Immature natural killer cell (primary cell): ENCODE measurements around the gene FCGR1A. TPM values are rescaled to one million over a fixed set of nuclear protein-coding genes. Genes with fewer than 3 reads are reported as not detected.
"Not testable (repeated sequence)": the region's sequence is repeated elsewhere in the genome, so short reads cannot be mapped to it uniquely, and the experiment has no call there.

ENCODE experiments used
- DNase-seq, 3 donors: peaks; one replicate each; pipeline ENCODE4 v3.0.0; 2022; ENCODE audit warnings: mixed read lengths in 1 of 3
- H3K27ac Mint-ChIP-seq, 6 donors: one replicate each; pipeline ENCODE4 v1.8.0; 2020; ENCODE audit warnings: mixed read lengths in 6 of 6, mild to moderate bottlenecking in 5 of 6, inconsistent platforms in 4 of 6, moderate library complexity in 3 of 6
- H3K27me3 Mint-ChIP-seq, 3 donors: one replicate each; pipeline ENCODE4 v1.8.0; 2020 to 2021; ENCODE audit warnings: low read depth in 3 of 3, mild to moderate bottlenecking in 3 of 3, mixed read lengths in 3 of 3, moderate library complexity in 3 of 3, inconsistent platforms in 1 of 3
- H3K36me3 Mint-ChIP-seq, 3 donors: one replicate each; pipeline ENCODE4 v1.8.0; 2020; ENCODE audit warnings: mixed read lengths in 3 of 3, inconsistent platforms in 2 of 3, mild to moderate bottlenecking in 2 of 3
- H3K4me1 Mint-ChIP-seq, 2 donors: one replicate each; pipeline ENCODE4 v1.8.0; 2020; ENCODE audit warnings: inconsistent platforms in 2 of 2, mild to moderate bottlenecking in 2 of 2, mixed read lengths in 2 of 2, moderate library complexity in 1 of 2
- H3K4me3 Mint-ChIP-seq, 5 donors: one replicate each; pipeline ENCODE4 v1.8.0; 2020; ENCODE audit warnings: mild to moderate bottlenecking in 5 of 5, mixed read lengths in 5 of 5, inconsistent platforms in 3 of 5, moderate library complexity in 3 of 5
- H3K9me3 Mint-ChIP-seq, 6 donors: one replicate each; pipeline ENCODE4 v1.8.0; 2020; ENCODE audit warnings: mild to moderate bottlenecking in 6 of 6, mixed read lengths in 6 of 6, inconsistent platforms in 4 of 6, moderate library complexity in 3 of 6
- polyA plus RNA-seq, 3 donors: library from polyadenylated mRNA; unstranded; fragments of 300-500 nt; fragmentation: Illumina TruSeq; gene quantifications; one replicate each; pipeline ENCODE4 v1.2.3, GENCODE V29; 2021

The FCGR1A gene
- polyA plus RNA-seq, 3 donors from 2014 or later: not detected

- H3K27me3 Mint-ChIP-seq, H3K4me1 Mint-ChIP-seq, H3K9me3 Mint-ChIP-seq, H3K36me3 Mint-ChIP-seq: not testable (repeated sequence)
- H3K4me3 Mint-ChIP-seq: peak overlapping the region in 1 of 5 donors; percentile 69
- peak overlapping the region in 1 of 6 donors; percentile 87 for H3K27ac Mint-ChIP-seq
- DNase-seq: peak; percentile 72 to 80 (median 80)
Observed at GRCh38 chr1:149792912-149793515, 10.5 kb downstream of the FCGR1A start.

DNA sequence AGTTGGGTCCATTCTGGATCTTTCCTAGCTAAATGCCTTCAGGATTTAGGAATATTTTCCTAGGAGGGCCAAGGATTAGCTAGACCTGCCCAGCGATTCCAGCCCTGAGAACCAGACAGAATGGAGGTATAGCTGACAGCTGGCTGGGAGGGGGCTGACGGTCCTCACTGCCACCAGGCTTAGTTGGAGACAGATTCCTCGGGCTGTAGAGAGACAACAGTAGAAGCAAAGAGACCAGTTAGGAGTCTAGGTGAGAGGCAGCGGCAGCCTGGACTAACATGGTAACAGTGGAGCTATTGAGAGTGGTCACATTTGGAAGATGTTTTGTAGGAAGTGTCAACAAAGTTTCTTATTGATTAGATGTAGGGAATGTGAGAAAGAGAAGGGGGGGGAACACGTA, 11.4 kb downstream of the FCGR1A start:
- DNase-seq, H3K36me3 Mint-ChIP-seq, H3K9me3 Mint-ChIP-seq, H3K27me3 Mint-ChIP-seq, H3K4me3 Mint-ChIP-seq, H3K4me1 Mint-ChIP-seq, H3K27ac Mint-ChIP-seq: not testable (repeated sequence)

- not testable (repeated sequence) for DNase-seq
Observed at GRCh38 chr1:149801628-149802027, 19.1 kb downstream of the FCGR1A start.

DNA sequence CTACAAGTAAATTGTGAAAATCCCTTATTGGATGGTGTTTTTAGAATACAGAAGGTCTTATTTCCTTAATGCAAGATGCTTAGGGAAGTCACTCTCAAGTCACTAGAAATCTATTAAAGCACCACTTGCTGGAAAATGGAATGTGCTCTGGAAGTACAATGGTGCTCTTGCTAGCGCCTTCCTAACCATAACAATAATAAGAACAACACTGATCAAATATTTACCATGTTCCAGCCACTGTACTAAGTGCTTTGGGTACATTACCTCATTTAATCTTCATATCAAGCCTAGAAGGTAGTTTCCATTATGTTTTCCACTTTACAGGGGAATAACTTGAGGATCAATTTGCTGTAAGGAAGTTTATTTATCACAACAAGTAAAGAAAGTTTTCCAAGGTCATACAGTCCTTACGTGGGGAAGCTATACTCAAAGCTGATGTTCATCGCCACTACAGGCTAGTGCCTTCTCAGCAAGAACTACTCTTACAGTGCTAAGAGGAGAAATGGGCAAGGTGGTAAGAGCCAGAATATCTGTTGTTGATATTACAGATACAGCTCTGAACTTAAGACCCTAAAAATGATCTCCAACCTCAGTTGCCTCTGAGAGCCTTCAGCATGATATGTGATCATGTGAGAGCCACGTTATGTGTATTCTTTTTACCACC, 22.1 kb downstream of the FCGR1A start:
- DNase-seq, H3K36me3 Mint-ChIP-seq, H3K27me3 Mint-ChIP-seq, H3K27ac Mint-ChIP-seq, H3K9me3 Mint-ChIP-seq, H3K4me1 Mint-ChIP-seq, H3K4me3 Mint-ChIP-seq: not testable (repeated sequence)

More at GRCh38 chr1:149801628-149802027, 19.1 kb downstream of the FCGR1A start:
- not testable (repeated sequence) for H3K4me3 Mint-ChIP-seq, H3K36me3 Mint-ChIP-seq, H3K4me1 Mint-ChIP-seq, H3K27me3 Mint-ChIP-seq, H3K27ac Mint-ChIP-seq, H3K9me3 Mint-ChIP-seq

DNA sequence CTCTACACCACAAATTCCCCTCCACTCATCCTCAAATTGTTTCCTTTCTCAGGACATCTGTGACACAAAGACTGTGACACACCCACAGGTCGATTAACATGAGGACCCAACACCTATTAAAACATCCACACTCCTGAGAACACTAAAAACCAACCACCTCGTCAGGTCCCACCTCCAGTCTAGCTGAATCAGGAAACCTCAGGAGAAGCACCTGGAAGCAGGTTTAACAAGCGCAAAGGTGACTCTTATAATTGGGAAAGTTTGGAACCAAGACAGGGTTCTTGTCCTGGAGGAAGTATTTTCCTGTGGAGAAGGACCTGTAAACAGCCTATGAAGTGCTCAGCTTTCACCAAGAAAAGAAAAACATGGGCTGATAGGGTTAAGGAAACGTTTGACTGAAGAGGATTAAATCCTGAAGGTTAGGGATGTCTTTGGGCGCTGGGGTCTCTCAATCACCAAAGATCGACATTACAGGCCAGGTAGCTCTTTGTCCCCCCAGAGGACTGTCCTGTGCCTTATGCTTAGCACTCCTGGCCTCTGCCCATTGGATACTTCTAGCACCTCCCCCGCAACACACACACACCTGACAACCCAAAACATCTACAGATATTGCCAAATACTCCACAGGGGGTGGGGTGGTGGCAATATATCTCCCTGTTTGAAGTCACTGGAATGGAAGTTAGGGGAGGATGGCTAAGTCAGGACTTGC, 28.4 kb downstream of the FCGR1A start:
- H3K4me1 Mint-ChIP-seq: peaks cover 10 to 15% of the 10 kb centered on the region in 2 donors
- peak overlapping the region in 3 of 6 donors; percentile 17 to 97 (median 40) for H3K27ac Mint-ChIP-seq
- not testable (repeated sequence) for DNase-seq, H3K36me3 Mint-ChIP-seq, H3K27me3 Mint-ChIP-seq, H3K9me3 Mint-ChIP-seq
- H3K4me3 Mint-ChIP-seq: peak overlapping the region in 3 of 5 donors; percentile 22 to 50 (median 33)

DNA sequence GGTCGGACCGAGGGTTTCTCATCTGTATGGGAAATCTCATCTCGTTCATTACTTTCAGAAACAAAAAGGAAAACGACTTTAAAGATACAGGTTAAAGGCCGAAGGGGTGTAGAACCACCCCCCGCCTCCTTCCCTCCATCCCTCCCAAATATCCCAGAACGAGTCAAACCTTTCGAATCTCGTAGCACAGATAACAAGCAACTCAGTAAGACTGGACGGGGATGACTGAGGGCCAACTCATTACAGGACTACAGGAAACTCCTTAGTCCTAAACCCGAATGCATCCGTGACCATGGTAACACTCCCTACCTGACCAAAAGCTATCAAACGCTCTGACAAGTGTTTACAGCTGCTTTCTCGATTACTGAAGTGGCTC, 29.0 kb downstream of the FCGR1A start:
- DNase-seq, H3K9me3 Mint-ChIP-seq, H3K36me3 Mint-ChIP-seq, H3K27me3 Mint-ChIP-seq: not testable (repeated sequence)
- Mint-ChIP-seq H3K27ac (peak overlapping the region; percentile 25 to 97 (median 80)), H3K4me1 (peaks cover 10 to 15% of the 10 kb centered on the region in 2 donors), H3K4me3 (peak overlapping the region; percentile 94 to 98 (median 96))

GRCh38 chr1:149811890-149812829, 29.7 kb downstream of the FCGR1A start:
- H3K36me3 Mint-ChIP-seq, H3K27me3 Mint-ChIP-seq, H3K9me3 Mint-ChIP-seq: not testable (repeated sequence)
- peak overlapping the region; percentile 94 to 98 (median 96) for H3K4me3 Mint-ChIP-seq
- DNase-seq: peak; percentile 87 to 91 (median 89)
- H3K27ac Mint-ChIP-seq: peak overlapping the region; percentile 95 to 99 (median 98)
- peaks cover 10 to 15% of the 10 kb centered on the region in 2 donors for H3K4me1 Mint-ChIP-seq

DNA sequence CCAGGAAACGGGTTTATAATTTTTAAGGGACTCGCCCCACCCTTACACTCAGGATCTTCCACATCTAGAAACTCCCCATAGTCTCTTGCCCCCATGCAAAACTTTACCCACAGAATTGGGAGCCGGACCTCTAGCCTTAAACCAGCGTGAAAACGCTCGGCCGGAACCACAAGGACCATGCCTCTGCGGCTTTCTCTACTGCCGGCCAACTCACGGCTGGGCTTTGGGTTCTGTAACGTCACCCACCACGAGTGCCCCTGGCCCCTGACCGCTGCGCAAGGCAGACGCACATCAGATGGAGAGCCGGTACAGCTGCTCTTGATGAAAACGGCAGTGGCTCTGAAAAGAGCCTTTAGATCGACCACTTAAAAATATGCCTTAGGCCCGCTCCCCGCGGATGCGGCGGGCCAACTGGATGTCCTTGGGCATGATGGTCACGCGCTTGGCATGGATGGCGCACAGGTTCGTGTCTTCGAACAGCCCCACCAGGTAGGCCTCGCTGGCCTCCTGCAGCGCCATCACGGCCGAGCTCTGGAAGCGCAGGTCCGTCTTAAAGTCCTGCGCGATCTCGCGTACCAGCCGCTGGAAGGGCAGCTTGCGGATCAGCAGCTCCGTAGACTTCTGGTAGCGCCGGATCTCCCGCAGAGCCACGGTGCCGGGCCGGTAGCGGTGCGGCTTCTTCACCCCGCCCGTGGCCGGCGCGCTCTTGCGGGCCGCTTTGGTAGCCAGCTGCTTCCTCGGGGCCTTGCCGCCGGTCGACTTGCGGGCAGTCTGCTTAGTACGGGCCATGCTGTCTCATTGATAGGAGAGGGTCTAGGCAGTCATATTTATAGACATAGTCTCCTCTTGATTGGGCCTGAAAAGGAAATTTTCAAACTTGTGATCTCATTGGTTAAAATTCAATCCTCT, 30.7 kb downstream of the FCGR1A start:
- Mint-ChIP-seq H3K4me3 (peak overlapping the region; percentile 94 to 98 (median 96)), H3K4me1 (peaks cover 10 to 15% of the 10 kb centered on the region in 2 donors), H3K27ac (peak overlapping the region; percentile 90 to 99 (median 98))
- H3K36me3 Mint-ChIP-seq, H3K27me3 Mint-ChIP-seq, H3K9me3 Mint-ChIP-seq: not testable (repeated sequence)
- DNase-seq: peak; percentile 80 to 85 (median 83)

- not testable (repeated sequence) for DNase-seq, H3K4me1 Mint-ChIP-seq, H3K4me3 Mint-ChIP-seq, H3K9me3 Mint-ChIP-seq, H3K27ac Mint-ChIP-seq, H3K27me3 Mint-ChIP-seq, H3K36me3 Mint-ChIP-seq
Observed at GRCh38 chr1:149820387-149820786, 37.9 kb downstream of the FCGR1A start.

DNA sequence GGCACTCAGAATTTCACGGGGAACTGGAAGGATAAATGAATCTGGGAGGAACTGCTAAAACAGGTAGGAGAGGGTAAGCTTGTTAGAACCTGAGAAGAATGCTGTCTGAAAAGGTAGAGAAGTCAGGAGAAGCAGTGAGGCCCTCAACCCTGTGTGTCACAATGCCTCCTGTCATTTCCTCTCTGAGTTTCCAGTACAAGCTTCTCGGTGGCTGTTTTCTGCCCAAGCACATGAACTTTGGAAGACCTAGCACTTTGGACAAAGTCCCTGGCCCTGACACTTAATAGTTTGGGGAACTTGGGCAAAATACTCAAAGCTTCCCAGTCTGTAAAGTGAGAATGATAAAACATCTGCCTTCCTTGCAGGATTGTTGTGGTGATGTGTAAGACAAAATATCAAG, 44.1 kb downstream of the FCGR1A start:
- H3K27me3 Mint-ChIP-seq, H3K36me3 Mint-ChIP-seq, DNase-seq, H3K27ac Mint-ChIP-seq, H3K4me3 Mint-ChIP-seq, H3K4me1 Mint-ChIP-seq, H3K9me3 Mint-ChIP-seq: not testable (repeated sequence)

- H3K9me3 Mint-ChIP-seq, DNase-seq, H3K27me3 Mint-ChIP-seq, H3K4me1 Mint-ChIP-seq, H3K27ac Mint-ChIP-seq, H3K36me3 Mint-ChIP-seq, H3K4me3 Mint-ChIP-seq: not testable (repeated sequence)
Observed at GRCh38 chr1:149831764-149832315, 49.3 kb downstream of the FCGR1A start.

GRCh38 chr1:149832316-149833126, 50.0 kb downstream of the FCGR1A start:
- not testable (repeated sequence) for H3K27me3 Mint-ChIP-seq, H3K4me3 Mint-ChIP-seq, H3K36me3 Mint-ChIP-seq, H3K4me1 Mint-ChIP-seq, H3K9me3 Mint-ChIP-seq, DNase-seq, H3K27ac Mint-ChIP-seq
